ENCODE measurements around the gene FOXP1.

FOXP1 gene

GRCh38 chr3:71039332-71039731 lies 544.2 kb downstream of the FOXP1 start:
- H3K4me3 ChIP-seq, result no peak overlapping the region
- no peak overlapping the region for H3K27ac ChIP-seq
- H3K36me3 ChIP-seq, result peaks cover 39 to 59% (median 40%) of the 10 kb centered on the region in 3 donors
- no peaks in the 10 kb centered on the region for H3K27me3 ChIP-seq
- DNase-seq, result no peak
- H3K9me3 ChIP-seq, result no peaks in the 10 kb centered on the region
- peaks cover 0 to 79% (median 33%) of the 10 kb centered on the region in 4 donors for H3K4me1 ChIP-seq
- intact Hi-C loops (cut with DNase I; ENCODE audit: low total_unique reads), result no loop called here
- TF ChIP-seq CTCF (IDR thresholded peaks at IDR 0.05), result no peak

- Histone ChIP-seq H3K4me1 (peaks cover 0 to 95% (median 42%) of the 10 kb centered on the region in 4 donors), H3K36me3 (peaks cover 28 to 54% (median 40%) of the 10 kb centered on the region in 3 donors), H3K4me3 (no peak overlapping the region), H3K27me3 (no peaks in the 10 kb centered on the region), H3K27ac (no peak overlapping the region), H3K9me3 (no peaks in the 10 kb centered on the region)
- no peak for DNase-seq
- TF ChIP-seq CTCF (IDR thresholded peaks at IDR 0.05), result no peak
- intact Hi-C loops (cut with DNase I; ENCODE audit: low total_unique reads), result no loop called here
Measured at GRCh38 chr3:71037775-71038174, 545.8 kb downstream of the FOXP1 start.

DNA sequence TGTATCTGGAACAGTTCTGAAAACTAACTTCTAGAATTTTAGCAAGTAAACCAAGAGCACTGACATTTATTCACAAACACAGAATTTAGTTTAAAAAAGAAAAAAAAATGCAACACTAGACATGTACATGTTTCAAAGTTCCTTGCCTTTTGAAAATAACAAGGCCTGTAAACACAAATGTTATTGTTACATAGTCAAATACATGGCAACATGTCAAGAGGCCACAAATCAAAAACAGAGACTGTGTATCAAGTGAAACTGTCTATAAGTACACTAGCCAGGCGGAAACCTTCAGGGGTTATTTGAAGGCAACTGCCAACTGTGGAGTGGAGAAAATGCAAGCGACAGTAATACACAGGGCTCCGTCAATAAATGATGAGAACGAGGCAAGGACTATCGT lies 547.6 kb downstream of the FOXP1 start:
- no peaks in the 10 kb centered on the region for H3K9me3 ChIP-seq
- H3K27me3 ChIP-seq, result no peaks in the 10 kb centered on the region
- H3K27ac ChIP-seq, result peak overlapping the region in 1 of 2 donors; percentile 47
- intact Hi-C loops (cut with DNase I; ENCODE audit: low total_unique reads), result no loop called here
- no peak for TF ChIP-seq CTCF (IDR thresholded peaks at IDR 0.05)
- DNase-seq, result no peak
- peaks cover 25 to 47% (median 33%) of the 10 kb centered on the region in 3 donors for H3K36me3 ChIP-seq
- peaks cover 0 to 97% (median 55%) of the 10 kb centered on the region in 4 donors for H3K4me1 ChIP-seq
- H3K4me3 ChIP-seq, result no peak overlapping the region

GRCh38 chr3:71035314-71035713 lies 548.2 kb downstream of the FOXP1 start:
- intact Hi-C loops (cut with DNase I; ENCODE audit: low total_unique reads), result no loop called here
- no peak for DNase-seq
- Histone ChIP-seq H3K36me3 (peaks cover 21 to 42% (median 27%) of the 10 kb centered on the region in 3 donors), H3K4me1 (peaks cover 0 to 97% (median 51%) of the 10 kb centered on the region in 4 donors), H3K9me3 (no peaks in the 10 kb centered on the region), H3K27ac (peak overlapping the region in 1 of 2 donors; percentile 47), H3K27me3 (no peaks in the 10 kb centered on the region), H3K4me3 (no peak overlapping the region)
- TF ChIP-seq CTCF (IDR thresholded peaks at IDR 0.05), result no peak

DNA sequence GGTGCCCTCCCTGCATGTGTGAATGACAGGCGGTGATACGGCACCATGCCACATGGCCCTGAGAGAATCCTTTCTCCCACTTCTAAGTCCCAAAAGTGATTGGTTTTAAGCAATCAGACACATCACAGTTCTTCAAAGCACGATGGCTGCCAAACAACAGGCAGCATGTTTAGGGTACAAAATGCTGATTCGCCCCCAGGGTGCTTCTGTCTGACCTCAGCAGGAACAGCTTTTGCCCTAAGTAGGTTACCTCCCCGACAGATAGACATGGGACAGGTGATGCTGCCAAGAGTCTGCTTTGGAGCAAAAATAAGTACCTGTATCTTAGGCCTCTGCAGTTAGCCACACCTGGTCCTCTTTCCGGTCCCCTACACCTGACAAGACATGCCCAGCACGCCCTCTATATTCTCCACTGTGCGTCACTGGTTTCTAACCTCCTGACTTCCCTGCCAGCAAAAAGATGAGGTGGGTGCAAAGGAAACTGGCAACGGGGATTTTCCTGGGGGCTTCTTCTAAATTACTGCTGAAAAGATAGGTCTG lies 549.8 kb downstream of the FOXP1 start:
- intact Hi-C loops (cut with DNase I; ENCODE audit: low total_unique reads), result no loop called here
- H3K36me3 ChIP-seq, result peaks cover 9 to 41% (median 18%) of the 10 kb centered on the region in 3 donors
- no peak overlapping the region for H3K27ac ChIP-seq
- no peak for DNase-seq
- H3K4me1 ChIP-seq, result peaks cover 0 to 91% (median 45%) of the 10 kb centered on the region in 4 donors
- H3K4me3 ChIP-seq, result no peak overlapping the region
- no peak for TF ChIP-seq CTCF (IDR thresholded peaks at IDR 0.05)
- H3K27me3 ChIP-seq, result no peaks in the 10 kb centered on the region
- no peaks in the 10 kb centered on the region for H3K9me3 ChIP-seq

All from tibial artery (tissue), 4 donors.